ENCODE measurements around the gene MBL2.

MBL2 gene

DNA sequence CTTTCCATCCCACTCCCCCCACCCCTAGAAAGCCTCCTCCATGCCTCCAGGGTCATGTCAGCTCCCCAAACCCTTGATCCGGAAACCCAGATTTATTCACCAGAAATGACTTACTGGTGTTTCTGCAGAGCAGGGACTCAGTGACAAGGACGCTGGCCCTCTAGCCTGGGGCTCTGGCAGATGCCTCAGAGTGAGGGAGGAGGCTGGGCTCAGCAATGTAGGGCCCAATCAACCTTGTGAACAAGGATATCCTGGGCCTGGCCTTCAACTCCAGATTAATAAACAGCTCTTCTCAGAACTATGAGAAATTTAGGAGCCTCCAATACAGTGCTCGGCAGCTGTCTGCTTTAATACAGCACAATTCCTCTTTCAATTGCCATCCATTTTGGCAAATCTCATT lies at the start of gene MBL2:
Gene MBL2 (minus strand): TSS at position 162 of the 400 bp plus-strand sequence. CDS start 1,149 bp downstream, outside the sequence.
- DNase-seq = no peak

DNA sequence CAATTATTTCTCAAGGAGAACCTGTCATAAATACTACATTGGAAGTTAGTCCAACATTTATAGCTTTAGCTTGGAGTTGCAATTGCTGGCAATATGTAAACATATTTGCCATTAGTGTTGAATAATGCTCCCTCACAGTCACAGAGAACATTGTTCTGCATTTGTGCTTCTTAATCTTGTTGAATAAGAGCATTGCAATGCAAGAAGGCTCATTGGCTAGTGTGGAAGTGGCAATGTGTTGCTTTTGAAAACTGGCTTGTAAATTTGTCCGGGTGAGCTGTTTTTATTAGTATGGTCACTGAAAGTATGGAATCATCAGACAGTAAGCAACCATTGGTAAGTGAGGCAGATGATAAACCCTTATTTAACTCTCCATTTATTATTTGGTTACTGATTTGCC lies 47.7 kb upstream of the MBL2 start:
- DNase-seq = no peak

DNA sequence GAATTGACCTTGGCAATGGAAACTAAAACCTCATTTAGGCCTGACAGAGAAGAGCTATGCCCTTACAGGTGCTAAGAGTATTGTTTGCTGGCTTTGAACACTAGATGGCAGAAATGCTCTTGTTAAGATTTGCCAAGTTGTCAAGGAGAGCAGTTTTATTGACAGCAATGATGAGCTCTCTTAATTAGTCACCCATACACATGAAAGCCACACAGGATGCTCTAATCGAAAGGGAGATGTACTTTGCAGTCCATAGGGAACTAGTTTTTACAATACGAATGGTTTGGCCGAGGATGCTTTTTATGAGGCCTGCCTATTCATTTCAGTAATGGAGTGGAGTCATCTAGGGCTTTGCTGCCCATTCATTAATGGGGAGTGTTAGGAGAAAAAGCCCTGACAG lies 45.4 kb upstream of the MBL2 start:
- DNase-seq = no peak

DNA sequence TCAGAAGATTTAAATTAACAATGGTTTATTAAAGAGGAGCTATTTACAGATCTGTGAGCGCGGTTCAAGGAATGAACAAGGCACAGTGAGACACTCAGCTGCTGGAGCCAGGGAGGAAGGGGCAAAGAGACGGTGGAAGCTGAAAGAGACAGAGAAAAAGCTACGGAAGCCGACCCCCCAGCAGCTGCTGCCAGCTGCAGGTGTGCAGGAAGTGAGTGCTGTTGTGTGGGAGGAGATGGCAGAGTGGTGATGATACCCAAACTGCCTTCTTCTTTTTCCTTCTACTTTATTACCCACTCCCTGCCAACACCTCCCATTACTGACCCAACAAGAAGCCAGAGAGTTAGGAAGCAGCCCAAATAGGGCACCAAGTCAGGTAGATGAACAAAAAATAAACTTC lies 41.9 kb upstream of the MBL2 start:
- DNase-seq = no peak

DNA sequence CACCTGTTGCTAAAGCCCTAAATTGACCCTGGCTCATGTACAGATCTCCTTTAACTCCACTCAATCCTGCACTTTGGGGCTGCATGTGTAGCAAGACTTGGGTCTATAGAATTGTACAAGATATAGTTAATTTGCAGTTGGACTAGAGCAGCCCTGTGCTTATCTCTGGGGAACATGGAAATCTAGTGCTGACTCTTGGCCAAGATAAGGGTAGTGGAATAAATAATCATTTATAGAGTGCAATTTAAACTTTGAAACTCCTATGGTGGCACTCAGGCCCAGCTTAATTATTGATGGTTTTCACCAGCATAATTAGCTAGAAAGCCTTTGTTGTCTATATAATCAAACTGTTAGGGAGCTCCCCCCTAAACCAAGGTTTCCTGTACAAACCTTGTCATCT lies 39.2 kb upstream of the MBL2 start:
- DNase-seq = no peak

DNA sequence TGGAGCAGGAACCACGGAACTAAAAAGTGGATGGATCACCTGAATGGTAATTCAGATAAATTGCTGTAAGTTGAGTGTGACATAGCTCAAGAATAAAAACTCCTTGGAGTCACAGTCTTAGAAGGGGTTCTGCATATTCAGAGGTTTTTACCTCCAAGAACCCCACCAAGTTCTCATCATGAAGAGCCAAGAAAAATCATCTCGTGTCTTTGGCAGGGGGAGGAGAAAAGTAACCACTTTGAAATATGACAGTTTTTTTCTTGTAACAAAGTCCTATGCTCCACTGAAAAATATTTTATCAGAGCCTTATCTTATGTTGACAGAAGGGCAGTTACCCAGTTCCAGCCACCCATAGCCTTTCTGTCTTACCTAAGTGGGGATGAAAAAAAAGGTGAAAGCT lies 38.2 kb upstream of the MBL2 start:
- no peak for DNase-seq

DNA sequence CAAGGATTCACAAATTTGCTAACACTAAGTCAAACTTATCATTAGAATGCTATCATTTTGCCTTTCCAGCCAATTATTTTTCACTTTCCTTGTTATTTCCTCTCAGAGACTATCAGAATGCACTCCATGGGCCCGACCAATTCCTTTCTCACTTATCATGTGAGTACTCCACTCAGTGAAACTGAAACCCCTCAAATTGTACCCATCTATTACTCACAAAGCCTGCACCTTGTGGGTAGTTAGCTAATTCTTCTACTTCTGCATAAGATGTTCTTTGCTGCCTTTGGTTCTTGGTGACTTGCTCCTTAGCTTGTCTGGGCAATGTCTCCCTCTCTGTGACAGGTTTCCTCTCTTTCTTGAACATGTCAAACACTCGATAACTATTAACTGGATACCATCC lies 35.2 kb upstream of the MBL2 start:
- DNase-seq = no peak

DNA sequence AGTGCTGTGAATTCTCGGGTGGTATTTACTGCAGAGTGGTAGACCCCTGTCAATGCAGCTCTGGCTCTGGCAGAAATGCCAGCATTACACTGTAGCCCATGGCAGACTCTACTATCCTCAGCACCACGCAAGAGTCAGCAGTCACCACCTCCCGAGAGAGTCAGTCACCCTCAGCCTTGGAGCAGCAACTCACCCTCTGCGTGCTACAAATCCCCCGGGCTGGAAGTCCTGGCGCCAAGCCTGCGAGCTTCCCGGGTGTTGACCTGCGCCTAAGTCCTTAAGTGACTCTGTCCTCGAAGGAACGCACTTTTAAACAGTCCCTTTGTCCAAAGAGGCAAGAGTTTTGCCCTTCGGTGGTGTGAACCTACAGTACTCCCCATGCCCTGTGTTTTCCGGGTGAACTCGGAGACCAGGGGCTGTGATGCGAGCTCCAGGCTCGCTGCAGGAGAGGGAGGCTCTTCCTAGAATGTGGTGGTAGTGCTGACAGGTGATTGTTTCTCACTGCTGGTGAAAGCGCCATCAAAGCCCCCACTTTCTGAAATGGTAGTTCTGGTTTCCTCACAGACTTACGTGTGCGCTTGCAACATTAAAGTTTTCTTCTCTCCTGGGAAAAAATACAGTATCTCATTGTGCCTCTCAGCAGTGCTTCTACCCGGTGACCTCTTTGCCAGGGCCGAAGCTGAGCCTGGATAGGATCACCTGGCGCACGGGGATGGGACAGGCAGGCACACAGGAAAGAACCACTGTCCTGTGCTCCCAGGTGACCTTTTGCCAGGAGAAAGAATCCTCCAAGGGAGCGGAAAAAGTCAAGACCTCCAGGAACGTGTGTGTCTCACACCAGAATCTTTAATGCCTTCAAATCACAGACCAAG lies 33.1 kb upstream of the MBL2 start:
- DNase-seq = no peak

DNA sequence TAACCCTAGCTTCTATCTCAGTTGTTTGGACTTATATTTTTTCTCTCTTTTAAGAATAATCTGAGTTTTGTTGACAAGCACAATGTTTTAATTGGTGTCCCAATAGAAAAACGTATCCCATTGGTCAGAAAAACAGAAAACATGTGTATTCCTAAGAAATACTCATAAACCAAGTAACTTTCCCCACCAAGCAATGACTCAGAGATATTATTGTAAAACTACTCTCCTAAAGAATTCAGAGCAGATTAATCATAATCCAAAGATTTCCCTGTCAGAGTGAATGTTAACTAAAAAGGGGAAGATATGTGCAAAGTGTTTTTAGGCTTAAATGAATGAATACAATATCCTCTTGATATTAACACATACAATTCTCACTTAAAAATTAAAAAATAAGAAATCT lies 29.4 kb upstream of the MBL2 start:
- no peak for DNase-seq

DNA sequence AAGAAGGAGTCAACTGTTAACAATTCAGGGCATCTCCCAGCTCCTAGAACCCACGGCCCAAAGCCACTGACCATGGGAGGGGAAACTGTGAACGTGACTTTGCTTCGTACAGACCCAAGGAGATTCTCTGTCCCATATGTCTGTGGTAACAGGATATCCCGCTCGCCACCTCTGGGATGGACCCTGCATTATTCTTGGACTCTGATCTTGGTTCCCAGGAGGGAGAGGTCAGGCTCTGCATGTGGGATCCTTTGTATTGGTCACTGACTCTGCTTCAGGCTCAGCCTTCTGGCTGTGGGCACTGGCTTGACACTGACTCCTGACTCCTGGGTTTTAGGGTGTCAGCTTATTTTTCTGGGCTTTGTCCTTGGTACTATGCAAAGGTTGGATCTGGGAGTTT lies 13.5 kb upstream of the MBL2 start:
- no peak for DNase-seq

DNA sequence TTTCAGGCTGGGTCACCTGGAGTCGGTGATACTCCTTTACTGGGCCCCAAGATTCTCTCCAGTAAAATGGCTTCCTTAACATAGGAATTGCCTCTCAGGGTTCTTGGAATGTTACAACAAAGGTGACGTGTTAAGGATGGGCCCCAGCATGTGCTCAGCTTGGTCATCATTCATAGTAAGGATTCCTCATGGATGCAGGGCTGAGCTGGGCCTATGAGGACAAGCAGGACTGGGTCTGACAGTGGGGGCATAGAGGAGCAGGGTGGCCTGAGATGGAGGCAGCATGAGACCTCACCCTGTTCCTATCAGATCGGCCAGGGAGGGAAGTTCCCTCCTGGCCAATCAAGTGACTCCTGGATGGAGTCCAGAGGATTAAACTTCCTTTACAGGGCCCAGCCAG lies 12.8 kb upstream of the MBL2 start:
- DNase-seq = no peak

DNA sequence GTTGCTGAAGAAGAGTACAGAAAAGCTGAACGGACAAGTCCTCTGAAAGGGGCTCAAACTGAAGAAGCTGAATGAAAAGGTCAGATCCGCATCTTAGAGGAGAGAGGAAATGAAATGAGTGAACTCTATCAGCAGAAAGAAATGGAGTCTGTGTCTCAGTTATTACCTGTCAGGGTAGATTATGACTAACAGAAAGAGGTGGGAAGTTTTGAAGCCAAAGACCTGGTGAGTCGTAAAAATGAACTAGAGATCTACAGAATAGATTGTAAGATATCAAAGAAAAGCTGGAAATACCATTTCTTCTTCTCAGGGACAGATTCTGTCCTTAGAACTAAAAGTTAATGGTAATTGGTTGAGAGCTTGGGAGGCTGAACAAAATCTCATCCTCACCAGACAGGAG lies 11.1 kb upstream of the MBL2 start:
- DNase-seq = no peak

DNA sequence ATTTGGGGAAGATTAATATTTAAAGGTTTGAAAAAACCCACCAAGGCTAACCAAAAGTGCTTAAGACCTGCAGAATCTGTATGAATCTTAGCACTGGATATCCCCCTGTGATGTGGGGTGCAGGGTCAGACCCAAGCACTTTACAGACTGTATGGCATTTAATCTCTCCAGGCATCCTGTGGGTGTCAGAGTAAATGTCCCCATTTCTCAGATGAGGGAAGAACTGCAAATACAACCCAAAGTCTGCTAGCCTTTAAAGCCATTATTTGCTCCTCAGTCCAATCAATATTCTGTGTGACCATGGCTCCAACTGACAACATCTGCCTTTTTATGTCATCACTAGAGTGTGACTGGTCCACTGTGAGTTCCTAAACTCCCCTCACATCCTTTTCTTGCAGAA lies 10.0 kb upstream of the MBL2 start:
- no peak for DNase-seq

DNA sequence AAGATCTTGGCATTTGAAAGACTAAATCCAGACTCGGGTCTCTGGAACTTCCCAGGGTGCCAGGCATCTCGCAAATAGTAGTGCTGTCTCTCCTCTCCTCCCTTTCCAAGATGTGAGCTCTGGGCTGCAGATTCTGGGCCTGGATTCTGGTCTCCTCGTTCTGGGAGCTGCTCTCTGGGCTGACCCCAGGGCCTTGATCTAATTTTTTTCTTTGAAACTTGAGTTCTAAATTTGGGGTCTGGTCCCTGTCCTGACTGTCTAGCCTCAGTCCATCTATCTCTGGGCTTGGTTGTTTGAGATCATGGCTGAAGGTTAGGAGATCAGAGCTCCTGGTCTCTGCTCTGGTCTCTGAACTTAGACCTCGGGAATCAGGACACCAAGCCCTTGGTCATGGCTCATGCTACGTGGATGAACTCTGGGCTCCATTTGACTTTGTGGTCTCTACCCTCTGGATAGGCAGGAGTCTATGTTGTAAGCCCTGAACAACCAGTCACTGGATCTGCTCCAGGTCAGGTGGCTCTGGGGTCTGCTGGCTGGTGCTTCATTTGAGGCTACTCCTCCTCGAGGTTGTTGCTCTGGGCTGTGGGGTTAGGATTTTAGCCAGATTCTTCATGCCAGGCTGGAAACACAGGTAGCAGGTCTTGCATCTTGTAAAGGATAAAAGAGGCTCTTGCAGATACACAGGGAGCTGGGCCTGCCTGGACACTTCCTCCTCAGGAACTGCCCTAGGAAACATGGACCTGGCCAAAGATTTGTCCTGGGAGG lies 8.0 kb upstream of the MBL2 start:
- no peak for DNase-seq

DNA sequence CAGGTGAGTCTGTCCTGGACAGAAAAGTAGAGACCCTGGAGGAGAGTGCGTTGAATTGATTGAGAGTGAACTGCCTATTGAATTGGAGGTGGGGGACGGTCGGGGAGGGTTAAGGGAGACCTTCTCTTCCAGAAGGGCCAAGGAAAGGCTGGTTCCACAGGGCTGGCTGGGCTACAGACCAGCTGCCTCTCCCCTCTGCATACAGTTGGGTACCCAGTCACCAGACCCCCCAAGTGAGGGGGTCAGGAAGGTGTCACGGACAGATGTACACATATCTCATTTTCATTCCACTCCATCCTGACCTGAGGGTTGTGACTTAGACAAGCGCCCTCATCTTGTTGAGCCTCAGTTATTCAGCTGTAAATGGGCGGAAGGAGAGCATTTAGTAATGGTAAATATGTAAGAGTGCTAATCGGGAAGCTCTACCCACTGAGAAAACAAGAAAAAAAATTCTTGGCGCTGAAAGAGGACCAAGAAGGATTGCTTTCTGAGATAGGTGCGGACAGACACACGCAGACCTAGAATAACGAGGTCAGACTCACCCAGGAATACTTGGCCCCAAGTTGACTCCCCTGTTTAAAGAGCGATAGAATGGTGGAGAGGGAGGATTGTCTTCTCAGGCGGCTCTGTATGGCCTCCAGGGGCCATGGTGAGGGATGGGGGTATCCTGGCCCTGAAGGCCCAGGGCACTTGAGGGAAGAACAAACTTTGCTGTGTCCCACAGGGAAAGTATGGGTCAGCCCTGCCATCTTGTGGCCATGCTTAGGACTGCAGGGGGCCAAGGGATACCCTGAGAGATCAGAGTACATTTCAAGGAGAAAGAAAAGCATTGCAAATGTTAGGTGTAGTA lies 7.2 kb upstream of the MBL2 start:
- peak; percentile 14 for DNase-seq

DNA sequence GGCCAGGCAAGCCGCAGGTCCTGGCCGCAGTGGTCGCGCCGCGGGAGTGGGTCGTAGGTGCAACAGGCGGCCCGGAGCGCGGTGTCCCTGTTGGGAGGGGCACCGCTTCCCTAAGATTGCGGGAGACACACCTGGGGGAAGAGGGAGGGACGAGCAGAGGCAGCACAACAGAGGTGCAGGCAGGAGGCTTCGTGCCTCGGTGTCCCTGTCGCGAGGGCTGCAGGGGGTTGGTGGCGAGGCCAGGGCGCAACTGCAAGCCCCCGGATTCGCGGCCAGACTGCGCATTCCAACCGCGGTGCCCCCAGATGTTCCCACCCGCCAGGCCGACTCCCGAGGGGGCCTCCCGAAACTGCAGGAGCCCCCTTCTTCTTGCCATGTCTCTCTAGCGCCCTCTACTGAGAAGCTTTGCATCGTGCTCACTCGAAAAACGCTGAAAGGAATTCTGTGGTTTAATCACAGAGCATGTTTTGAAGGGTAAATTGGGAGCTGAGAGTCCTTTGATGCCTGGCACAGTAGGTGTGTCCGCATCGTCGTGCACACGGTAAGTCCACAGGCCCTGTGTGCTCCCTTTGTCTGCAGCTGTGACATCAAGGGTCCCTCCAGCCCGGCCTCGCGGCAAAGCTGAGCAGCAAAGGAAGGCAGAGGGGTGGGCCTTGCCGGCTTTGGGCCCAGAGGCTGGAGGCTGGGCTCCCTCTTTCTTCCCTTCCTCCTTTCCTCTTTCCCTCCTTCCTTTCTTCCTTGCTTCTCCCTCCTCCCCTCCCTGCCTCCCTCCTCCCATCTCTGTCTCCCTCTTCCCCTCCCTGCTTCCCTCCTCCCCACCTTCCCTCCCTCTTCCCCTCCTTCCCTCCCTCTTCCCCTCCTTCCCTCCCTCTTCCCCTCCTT lies 6.2 kb upstream of the MBL2 start:
- DNase-seq = no peak

DNA sequence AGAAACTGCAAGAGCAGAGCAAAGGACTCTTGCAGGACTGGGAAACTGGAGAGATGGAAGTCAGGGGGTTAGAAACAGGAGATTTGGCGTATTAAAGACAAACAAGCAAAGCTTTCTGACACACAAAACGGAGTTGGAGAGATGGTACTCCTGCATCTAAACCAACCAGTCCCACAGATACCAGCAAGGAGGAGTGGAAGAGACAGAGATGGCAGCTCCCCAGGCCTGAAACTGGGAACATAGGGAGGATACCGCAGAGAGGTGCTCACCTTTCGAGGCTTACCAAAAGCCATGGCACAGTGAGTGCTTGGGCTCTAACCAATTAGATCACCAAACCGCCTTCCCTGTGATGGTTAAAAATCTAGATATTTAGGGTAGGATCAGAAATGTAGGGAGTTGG lies 4.8 kb upstream of the MBL2 start:
- DNase-seq = no peak

DNA sequence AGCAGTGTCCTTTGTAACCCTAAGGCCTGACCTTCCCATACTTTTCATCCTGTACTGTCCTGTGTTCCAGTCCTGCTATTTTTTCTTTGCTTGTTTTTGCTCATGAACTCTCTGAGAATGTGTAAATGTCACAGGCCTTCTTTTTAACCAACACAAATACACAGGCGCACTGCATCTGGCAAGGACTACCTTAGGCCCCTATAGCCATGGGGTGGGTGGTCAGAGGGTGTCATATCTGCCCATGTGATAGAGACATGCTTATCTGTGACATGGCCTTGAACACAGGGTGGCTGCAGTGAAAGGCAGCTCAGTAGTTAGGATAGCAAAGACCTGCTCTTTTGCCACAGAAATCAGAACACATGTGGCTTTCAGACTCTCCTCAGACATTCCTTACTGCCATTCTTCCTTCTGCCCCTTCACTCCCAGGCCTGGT lies 3.9 kb upstream of the MBL2 start:
- no peak for DNase-seq

DNA sequence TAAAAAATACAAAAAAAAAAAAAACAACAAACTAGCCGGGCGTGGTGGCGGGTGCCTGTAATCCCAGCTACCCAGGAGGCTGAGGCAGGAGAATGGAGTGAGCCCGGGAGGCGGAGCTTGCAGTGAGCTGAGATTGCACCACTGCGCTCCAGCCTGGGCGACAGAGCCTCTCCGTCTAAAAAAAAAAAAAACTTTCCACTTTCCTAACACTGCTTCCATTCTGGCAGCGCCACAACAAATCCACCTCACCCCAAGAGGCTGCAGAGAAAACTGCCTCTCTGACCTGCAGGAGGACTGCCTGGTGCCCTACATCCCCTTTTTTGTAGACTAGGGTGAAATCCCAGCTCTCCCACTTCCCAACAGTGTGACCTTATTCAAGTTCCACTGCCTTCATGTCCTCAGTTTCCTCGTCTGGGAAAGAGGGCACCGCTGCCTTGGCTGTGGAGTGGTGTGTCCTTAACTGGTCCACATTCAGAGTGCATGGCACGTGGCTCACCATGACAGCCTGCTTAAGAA lies 2.6 kb upstream of the MBL2 start:
- DNase-seq = no peak

DNA sequence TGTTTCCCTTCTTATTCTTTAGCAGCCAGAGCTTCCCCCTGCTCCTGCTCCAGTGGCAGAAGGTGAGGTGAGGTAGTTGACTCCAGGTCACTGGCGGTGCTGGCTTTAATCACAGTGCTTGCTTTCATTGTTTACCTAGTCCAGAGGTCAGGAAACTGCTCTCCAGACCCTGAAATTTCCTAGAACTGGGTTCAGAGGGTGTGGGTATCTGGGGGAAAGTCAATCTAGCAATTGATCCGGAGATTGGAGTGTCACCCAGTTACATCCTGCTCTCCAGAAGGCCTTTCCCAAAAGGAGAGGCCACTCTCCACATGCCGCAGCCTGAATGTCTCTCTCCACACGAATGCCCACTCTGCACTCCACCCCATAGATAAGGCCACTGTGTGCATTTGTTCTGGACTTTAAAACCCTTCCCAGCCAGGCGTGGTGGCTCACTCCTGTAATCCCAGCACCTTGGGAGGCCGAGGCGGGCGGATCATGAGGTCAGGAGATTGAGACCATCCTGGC lies 2.1 kb upstream of the MBL2 start:
- DNase-seq = no peak

DNA sequence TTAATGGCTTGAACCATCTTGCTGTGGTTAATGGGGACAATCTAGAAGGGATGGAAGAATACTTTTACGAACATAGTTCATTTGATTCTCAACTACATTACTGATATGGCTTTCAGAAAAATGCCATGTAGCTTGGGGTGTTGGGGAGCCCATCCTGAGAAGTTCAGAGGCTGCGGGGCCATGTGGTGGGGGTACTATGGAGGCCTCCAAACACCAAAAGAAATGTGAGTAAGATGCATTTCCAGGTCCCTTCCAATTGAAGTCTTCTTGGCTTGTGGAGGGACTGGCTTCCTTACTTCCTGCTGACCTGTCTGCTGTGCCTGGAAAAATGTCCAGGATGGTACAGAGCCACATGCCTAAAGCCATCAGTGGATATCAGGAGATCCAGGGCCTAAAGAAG lies 1.6 kb upstream of the MBL2 start:
- no peak for DNase-seq
